BJ (cell line): ENCODE measurements around the gene SLC25A26. TPM values are rescaled to one million over a fixed set of nuclear protein-coding genes. Genes with fewer than 3 reads are reported as not detected.
A peak's percentile ranks its signal among the peaks of the same experiment; 100 is the strongest.

Experiments
- CTCF ChIA-PET: fragments of 350-600 bp; formaldehyde crosslinking; extraction: SDS; loops from one replicate; lab custom pipeline; 2021; ENCODE audit warnings: antibody characterized with exemption, inconsistent platforms; lab: Yijun Ruan, JAX
- POLR2A ChIA-PET: fragments of 300-600 bp; sonication (Branson Sonifier 250); formaldehyde crosslinking; extraction: SDS; loops from one replicate; lab custom pipeline; 2021; ENCODE audit warnings: antibody characterized with exemption; lab: Charles Lee
- DNase-seq: peaks from one replicate; pipeline ENCODE4 v3.0.0-alpha.2; 2011; ENCODE audit warnings: low read depth
- H3K27me3 ChIP-seq: 2 replicates; pipeline ENCODE4 v1.6.0; 2011; ENCODE audit warnings: low read length; ENCODE audit not compliant: control insufficient read depth, insufficient read depth
- H3K36me3 ChIP-seq: 2 replicates; pipeline ENCODE4 v1.5.1; 2011; ENCODE audit warnings: low read length; ENCODE audit not compliant: control insufficient read depth, insufficient read depth
- H3K4me3 ChIP-seq: 2 replicates; pipeline ENCODE4 v1.5.1; 2011; ENCODE audit warnings: low read depth, mild to moderate bottlenecking, control low read depth, low read length
- CTCF ChIP-seq: IDR thresholded peaks from 2 replicates; pipeline ENCODE4 v1.5.1; 2011; ENCODE audit warnings: low read depth, mild to moderate bottlenecking, control low read depth, inconsistent platforms, low read length, moderate library complexity; ENCODE audit not compliant: insufficient read depth
- polyA plus RNA-seq: library from polyadenylated mRNA; depleted of rRNA; stranded (reverse); fragments of >200 nt; gene quantifications from 2 replicates; pipeline ENCODE4 v1.2.3, GENCODE V29; 2011

Gene SLC25A26
- polyA plus RNA-seq, 1 experiment: 29.5 TPM

GRCh38 chr3:66320390-66320789 lies 99.6 kb downstream of the SLC25A26 start:
- H3K27me3 ChIP-seq: no peaks in the 10 kb centered on the region
- H3K36me3 ChIP-seq: no peaks in the 10 kb centered on the region
- ChIA-PET POLR2A (no interaction called here), CTCF (interaction anchor here (0.8 to 1.6 kb wide), 2 partner anchors 11 to 26 kb away, joined by 3 read pairs; no protein-coding TSS in a partner anchor)
- no peak overlapping the region for H3K4me3 ChIP-seq
- no peak for TF ChIP-seq CTCF
- no peak for DNase-seq

GRCh38 chr3:66322436-66322835 lies 101.6 kb downstream of the SLC25A26 start:
- DNase-seq: peak; percentile 75
- Histone ChIP-seq H3K36me3 (no peaks in the 10 kb centered on the region), H3K4me3 (no peak overlapping the region), H3K27me3 (no peaks in the 10 kb centered on the region)
- ChIA-PET CTCF (interaction anchor here (1.0 kb wide), 1 partner anchor 12 kb away, joined by 3 read pairs; no protein-coding TSS in a partner anchor), POLR2A (no interaction called here)
- TF ChIP-seq CTCF: no peak

GRCh38 chr3:66326340-66326739 lies 105.5 kb downstream of the SLC25A26 start:
- Histone ChIP-seq H3K27me3 (no peaks in the 10 kb centered on the region), H3K36me3 (no peaks in the 10 kb centered on the region), H3K4me3 (no peak overlapping the region)
- no peak for TF ChIP-seq CTCF
- ChIA-PET CTCF (no interaction called here), POLR2A (no interaction called here)
- DNase-seq: no peak

GRCh38 chr3:66335671-66336070 lies 114.9 kb downstream of the SLC25A26 start:
- POLR2A ChIA-PET: no interaction called here
- TF ChIP-seq CTCF: no peak
- H3K27me3 ChIP-seq: no peaks in the 10 kb centered on the region
- CTCF ChIA-PET: no interaction called here
- no peaks in the 10 kb centered on the region for H3K36me3 ChIP-seq
- H3K4me3 ChIP-seq: no peak overlapping the region
- no peak for DNase-seq

- peak; percentile 49 for DNase-seq
- CTCF ChIA-PET: no interaction called here
These were observed 115.5 kb downstream of the SLC25A26 start for GRCh38 chr3:66336333-66336766.

More at GRCh38 chr3:66336333-66336766, 115.5 kb downstream of the SLC25A26 start:
- no peak for TF ChIP-seq CTCF
- Histone ChIP-seq H3K36me3 (no peaks in the 10 kb centered on the region), H3K4me3 (no peak overlapping the region), H3K27me3 (no peaks in the 10 kb centered on the region)
- POLR2A ChIA-PET: no interaction called here
